Psoas muscle (tissue), 8 donors: ENCODE data around the gene LDLRAD4. TPM values are rescaled to one million over a fixed set of nuclear protein-coding genes. Genes with fewer than 3 reads are reported as not detected.

Source experiments
- ATAC-seq, 4 donors: fragments of 200-7000 bp; cut with Tn5 transposase; one replicate each; pipeline ENCODE4 v1.9.1; 2020; ENCODE audit warnings: moderate library complexity in 3 of 4, mild to moderate bottlenecking in 2 of 4
- DNase-seq, 2 donors: peaks; one replicate each; pipeline ENCODE4 v3.0.0-alpha.2; 2020
- H3K27ac ChIP-seq: fragments of 200-600 bp; one replicate; pipeline ENCODE4 v1.8.0; 2022
- H3K27me3 ChIP-seq, 3 donors: fragments of 200-600 bp in 1 of 3; one replicate each; pipeline versions ENCODE4 v1.6.1 to v1.8.0; 2013 to 2022; ENCODE audit warnings: low read length in 2 of 3, mild to moderate bottlenecking in 2 of 3, moderate library complexity in 1 of 3; ENCODE audit not compliant: insufficient read depth in 3 of 3
- H3K36me3 ChIP-seq, 2 donors: fragments of 200-600 bp in 1 of 2; one replicate each; pipeline versions ENCODE4 v1.6.1 to v1.8.0; 2013 to 2022; ENCODE audit warnings: low read depth in 1 of 2, mild to moderate bottlenecking in 1 of 2, moderate library complexity in 1 of 2; ENCODE audit not compliant: insufficient read depth in 1 of 2
- H3K4me1 ChIP-seq: fragments of 200-600 bp; one replicate; pipeline ENCODE4 v1.8.0; 2022
- H3K4me3 ChIP-seq: fragments of 200-600 bp; one replicate; pipeline ENCODE4 v1.8.0; 2022; ENCODE audit warnings: mild to moderate bottlenecking
- H3K9me3 ChIP-seq: fragments of 200-600 bp; one replicate; pipeline ENCODE4 v1.8.0; 2022
- CTCF ChIP-seq: fragments of 200-600 bp; IDR thresholded peaks from one replicate; pipeline ENCODE4 v1.8.0; 2022; ENCODE audit warnings: antibody characterized with exemption
- WGBS, 3 donors: extraction: QIAGEN DNeasy Blood & Tissue Kit; methylation state at CpG; one replicate each; pipeline versions ENCODE4 v1.1.6 to v1.1.7; 2013; 5-methylcytosine and 5-hydroxymethylcytosine counted together
- intact Hi-C, 2 donors: fragments of 100-400 bp; cut with DNase I; formaldehyde crosslinking; loops; one replicate each; pipeline versions ENCODE4 v1.11.0 to v1.14.2; 2022
- polyA plus RNA-seq, 3 donors: library from polyadenylated mRNA; stranded (reverse); fragments of 200-250 nt; gene quantifications; one replicate each; pipeline ENCODE4 v1.2.3, GENCODE V29; 2013
- total RNA-seq, 4 donors: library from RNA; stranded (reverse); fragmentation: NEBNext Ultra II Directional in 2 of 4; extraction: Animal tissue kit (Norgen Biotek cat#: 25700) in 2 of 4; gene quantifications; one replicate each; pipeline versions ENCODE4 v1.2.1 to v1.2.4, GENCODE V29; 2021 to 2023
- donor health status: healthy with polysubstance abuse.
- donor health status: DM: no; HTN: no; CAD: no; lungs with moderate emphysema.
- donor health status: Bipolar disorder and iron deficiency.
- donor health status: healthy.
- donor health status: DM: yes; HTN: yes; CAD: no.
- donor health status: DM: no; HTN: no; CAD: no.
- donor health status: DM: no; HTN: no; CAD: no.
- donor health status: DM: yes; HTN: yes; CAD: no.

The LDLRAD4 gene
- total and polyA plus RNA-seq, 7 donors, result 1.8 to 13.9 (median 3.8) TPM

- 68 to 84% (median 74%) methylated on average over 2 of the region's 2 CpGs for WGBS, 3 donors
- ATAC-seq (no peak), DNase-seq (no peak)
- Histone ChIP-seq H3K27me3 (no peaks in the 10 kb centered on the region), H3K4me3 (no peak overlapping the region), H3K4me1 (peaks cover 34% of the 10 kb centered on the region), H3K27ac (no peak overlapping the region), H3K36me3 (no peaks in the 10 kb centered on the region), H3K9me3 (peaks cover 4% of the 10 kb centered on the region)
- no peak for TF ChIP-seq CTCF
- intact Hi-C loops, result loop anchor here in 1 of 2 donors (10.0 kb wide), 1 partner anchor 189 kb away; no protein-coding TSS in a partner anchor
These were observed 195.5 kb downstream of the LDLRAD4 start for GRCh38 chr18:13414102-13414501.

- Histone ChIP-seq H3K36me3 (no peaks in the 10 kb centered on the region), H3K27me3 (no peaks in the 10 kb centered on the region), H3K4me1 (peaks cover 34% of the 10 kb centered on the region), H3K27ac (no peak overlapping the region), H3K4me3 (no peak overlapping the region), H3K9me3 (peaks cover 4% of the 10 kb centered on the region)
- DNase-seq (no peak), ATAC-seq (no peak)
- intact Hi-C loops, result loop anchor here in 1 of 2 donors (10.0 kb wide), 1 partner anchor 190 kb away; no protein-coding TSS in a partner anchor
- no peak for TF ChIP-seq CTCF
- 70 to 82% (median 75%) methylated on average over 4 of the region's 4 CpGs for WGBS, 3 donors
These were observed 196.0 kb downstream of the LDLRAD4 start for GRCh38 chr18:13414521-13414920.

GRCh38 chr18:13415736-13416135 lies 197.2 kb downstream of the LDLRAD4 start:
- DNase-seq (no peak), ATAC-seq (no peak)
- intact Hi-C loops, result loop anchor here in 1 of 2 donors (10.0 kb wide), 1 partner anchor 191 kb away; no protein-coding TSS in a partner anchor
- H3K36me3 ChIP-seq, result no peaks in the 10 kb centered on the region
- TF ChIP-seq CTCF, result no peak
- WGBS, 3 donors, result 88 to 93% (median 90%) methylated on average over 12 of the region's 12 CpGs
- H3K27ac ChIP-seq, result peak overlapping the region; percentile 7
- no peaks in the 10 kb centered on the region for H3K27me3 ChIP-seq
- no peak overlapping the region for H3K4me3 ChIP-seq
- H3K4me1 ChIP-seq, result peaks cover 34% of the 10 kb centered on the region
- H3K9me3 ChIP-seq, result peaks cover 4% of the 10 kb centered on the region

- Histone ChIP-seq H3K9me3 (peaks cover 4% of the 10 kb centered on the region), H3K27me3 (no peaks in the 10 kb centered on the region), H3K4me1 (peaks cover 37% of the 10 kb centered on the region), H3K4me3 (peak overlapping the region; percentile 8), H3K27ac (peak overlapping the region; percentile 7), H3K36me3 (no peaks in the 10 kb centered on the region)
- no peak for TF ChIP-seq CTCF
- peak in 1 of 4 donors; percentile 22 for ATAC-seq
- DNase-seq, result no peak
- 39 to 59% (median 49%) methylated on average over 7 of the region's 7 CpGs for WGBS, 3 donors
- intact Hi-C loops, result loop anchor here in 1 of 2 donors (10.0 kb wide), 1 partner anchor 191 kb away; no protein-coding TSS in a partner anchor
These were observed 197.6 kb downstream of the LDLRAD4 start for GRCh38 chr18:13416208-13416607.

GRCh38 chr18:13416848-13417247 lies 198.3 kb downstream of the LDLRAD4 start:
- no peak for TF ChIP-seq CTCF
- intact Hi-C loops, result loop anchor here in 1 of 2 donors (10.0 kb wide), 1 partner anchor 192 kb away; no protein-coding TSS in a partner anchor
- WGBS, 3 donors, result 32 to 47% (median 36%) methylated on average over 3 of the region's 3 CpGs
- Histone ChIP-seq H3K9me3 (peaks cover 2% of the 10 kb centered on the region), H3K27me3 (no peaks in the 10 kb centered on the region), H3K4me3 (no peak overlapping the region), H3K4me1 (peaks cover 38% of the 10 kb centered on the region), H3K27ac (peak overlapping the region; percentile 7), H3K36me3 (no peaks in the 10 kb centered on the region)
- ATAC-seq, result peak; percentile 63 to 94 (median 88)
- DNase-seq, result no peak
